Activated T-helper 9 cell treated with anti-CD3 and anti-CD28 coated beads, Interleukin-2, amount 50 U/mL, for 16 hours (primary cell): ENCODE data around the gene IGF1R.

Experiments used
- DNase-seq: peaks from one replicate; pipeline ENCODE4 v3.0.0-alpha.2; 2020; ENCODE audit warnings: low read depth

IGF1R gene

GRCh38 chr15:98705070-98705469 lies 56.7 kb downstream of the IGF1R start:
- DNase-seq, result no peak

GRCh38 chr15:98706387-98706786 lies 58.0 kb downstream of the IGF1R start:
- no peak for DNase-seq

GRCh38 chr15:98706986-98707385 lies 58.6 kb downstream of the IGF1R start:
- DNase-seq, result no peak

GRCh38 chr15:98708037-98708590 lies 59.8 kb downstream of the IGF1R start:
- DNase-seq, result no peak

- DNase-seq, result no peak
Measured at GRCh38 chr15:98711810-98712209, 63.5 kb downstream of the IGF1R start.

- DNase-seq, result no peak
Measured at GRCh38 chr15:98712845-98713584, 64.7 kb downstream of the IGF1R start.

GRCh38 chr15:98713585-98714001 lies 65.3 kb downstream of the IGF1R start:
- DNase-seq, result no peak

GRCh38 chr15:98714922-98715321 lies 66.6 kb downstream of the IGF1R start:
- no peak for DNase-seq

GRCh38 chr15:98715401-98715800 lies 67.1 kb downstream of the IGF1R start:
- DNase-seq, result no peak

- no peak for DNase-seq
Measured at GRCh38 chr15:98715890-98716443, 67.6 kb downstream of the IGF1R start.

GRCh38 chr15:98717371-98717770 lies 69.0 kb downstream of the IGF1R start:
- no peak for DNase-seq

GRCh38 chr15:98717942-98718341 lies 69.6 kb downstream of the IGF1R start:
- DNase-seq, result no peak

GRCh38 chr15:98718426-98719136 lies 70.2 kb downstream of the IGF1R start:
- DNase-seq, result no peak

GRCh38 chr15:98719137-98719740 lies 70.9 kb downstream of the IGF1R start:
- no peak for DNase-seq

- no peak for DNase-seq
Measured at GRCh38 chr15:98720031-98720430, 71.7 kb downstream of the IGF1R start.

- DNase-seq, result no peak
Measured at GRCh38 chr15:98720577-98721565, 72.5 kb downstream of the IGF1R start.

GRCh38 chr15:98722209-98722608 lies 73.9 kb downstream of the IGF1R start:
- DNase-seq, result no peak

- no peak for DNase-seq
Measured at GRCh38 chr15:98722645-98723044, 74.3 kb downstream of the IGF1R start.

- DNase-seq, result no peak
Measured at GRCh38 chr15:98723195-98723594, 74.9 kb downstream of the IGF1R start.

- no peak for DNase-seq
Measured at GRCh38 chr15:98724048-98724447, 75.7 kb downstream of the IGF1R start.

GRCh38 chr15:98724494-98724893 lies 76.2 kb downstream of the IGF1R start:
- no peak for DNase-seq
